Testis (tissue), 3 donors: ENCODE data around the gene CAMTA1. TPM values are rescaled to one million over a fixed set of nuclear protein-coding genes. Genes with fewer than 3 reads are reported as not detected.
A peak's percentile ranks its signal among the peaks of the same experiment; 100 is the strongest.

Experiments used
- DNase-seq: peaks from one replicate; pipeline ENCODE4 v3.0.0-alpha.2; 2019
- H3K27ac ChIP-seq, 2 donors: fragments of 200-600 bp; sonication (generic); one replicate each; pipeline ENCODE4 v1.5.1; 2019
- H3K27me3 ChIP-seq: fragments of 200-600 bp; sonication (generic); one replicate; pipeline ENCODE4 v1.5.1; 2019
- H3K36me3 ChIP-seq: fragments of 200-600 bp; sonication (generic); one replicate; pipeline ENCODE4 v1.5.1; 2017; ENCODE audit warnings: low read depth; ENCODE audit errors: missing control alignments
- H3K4me1 ChIP-seq: fragments of 200-600 bp; sonication (generic); one replicate; pipeline ENCODE4 v1.5.1; 2019
- H3K4me3 ChIP-seq, 2 donors: fragments of 200-600 bp; sonication (generic); one replicate each; pipeline ENCODE4 v1.5.1; 2017 to 2019
- H3K9me3 ChIP-seq: fragments of 200-600 bp; sonication (generic); one replicate; pipeline ENCODE4 v1.5.1; 2017
- CTCF ChIP-seq, 3 experiments: fragments of 450-650 bp in 2 of 3; fragments of 200-600 bp in 1 of 3; sonication (generic) in 1 of 3; IDR thresholded peaks; one replicate each; pipeline ENCODE4 v1.5.1; 2016 to 2019; ENCODE audit warnings: antibody characterized with exemption in 3 of 3, mild to moderate bottlenecking in 2 of 3, moderate library complexity in 1 of 3
- POLR2A ChIP-seq: fragments of 450-650 bp; IDR thresholded peaks from one replicate; pipeline ENCODE4 v1.6.1; 2017; ENCODE audit warnings: antibody characterized with exemption, mild to moderate bottlenecking, moderate library complexity
- WGBS, 2 donors: methylation state at CpG; one replicate each; pipeline ENCODE4 v1.1.5; 2018; 5-methylcytosine and 5-hydroxymethylcytosine counted together
- intact Hi-C: fragments of 100-400 bp; cut with DNase I; formaldehyde crosslinking; loops from one replicate; pipeline ENCODE4 v1.15.1; 2023; ENCODE audit warnings: low total_unique reads
- polyA plus RNA-seq: library from polyadenylated mRNA; stranded (reverse); fragments of 350-450 nt; fragmentation: Illumina TruSeq; extraction: RNeasy Lipid Tissue Mini Kit (QIAGEN cat#74804); gene quantifications from one replicate; pipeline ENCODE4 v1.2.3, GENCODE V29; 2014; ENCODE audit warnings: low read depth, low replicate concordance; ENCODE audit not compliant: insufficient read depth
- total RNA-seq, 2 donors: library from RNA; depleted of rRNA; stranded (reverse); fragments of >200 nt; gene quantifications; one replicate each; pipeline ENCODE4 v1.2.3, GENCODE V29; 2016

Gene CAMTA1
- total and polyA plus RNA-seq, 3 donors from 2014 or later: 116 to 158 (median 119) TPM

GRCh38 chr1:7178741-7179140, 393.5 kb downstream of the CAMTA1 start:
- TF ChIP-seq POLR2A: no peak
- no peak for TF ChIP-seq CTCF (IDR thresholded peaks at IDR 0.05)
- H3K9me3 ChIP-seq: no peaks in the 10 kb centered on the region
- no peak overlapping the region for H3K4me3 ChIP-seq
- DNase-seq: no peak
- no peak overlapping the region for H3K27ac ChIP-seq
- H3K4me1 ChIP-seq: no peaks in the 10 kb centered on the region
- H3K27me3 ChIP-seq: no peaks in the 10 kb centered on the region
- no peaks in the 10 kb centered on the region for H3K36me3 ChIP-seq
- intact Hi-C loops: no loop called here
- 67 to 71% methylated on average over 3 of the region's 3 CpGs for WGBS, 2 donors

- no peak overlapping the region for H3K4me3 ChIP-seq
- no peaks in the 10 kb centered on the region for H3K27me3 ChIP-seq
- DNase-seq: peak; percentile 86
- H3K9me3 ChIP-seq: no peaks in the 10 kb centered on the region
- intact Hi-C loops: no loop called here
- TF ChIP-seq CTCF (IDR thresholded peaks at IDR 0.05): no peak
- H3K36me3 ChIP-seq: no peaks in the 10 kb centered on the region
- WGBS, 2 donors: 22 to 29% methylated on average over 8 of the region's 8 CpGs
- peak overlapping the region in 1 of 2 donors; percentile 34 for H3K27ac ChIP-seq
- peaks cover 9% of the 10 kb centered on the region for H3K4me1 ChIP-seq
Observed at GRCh38 chr1:7185721-7186120, 400.5 kb downstream of the CAMTA1 start.

GRCh38 chr1:7186382-7187111, 401.3 kb downstream of the CAMTA1 start:
- no peaks in the 10 kb centered on the region for H3K9me3 ChIP-seq
- WGBS, 2 donors: 72 to 77% methylated on average over 8 of the region's 8 CpGs
- no peaks in the 10 kb centered on the region for H3K27me3 ChIP-seq
- TF ChIP-seq POLR2A (no peak), CTCF (IDR thresholded peaks at IDR 0.05) (no peak)
- DNase-seq: no peak
- peaks cover 9% of the 10 kb centered on the region for H3K4me1 ChIP-seq
- intact Hi-C loops: no loop called here
- H3K27ac ChIP-seq: no peak overlapping the region
- no peaks in the 10 kb centered on the region for H3K36me3 ChIP-seq
- no peak overlapping the region for H3K4me3 ChIP-seq

- Histone ChIP-seq H3K27me3 (no peaks in the 10 kb centered on the region), H3K9me3 (no peaks in the 10 kb centered on the region), H3K4me1 (peaks cover 9% of the 10 kb centered on the region), H3K36me3 (no peaks in the 10 kb centered on the region), H3K27ac (no peak overlapping the region), H3K4me3 (no peak overlapping the region)
- TF ChIP-seq CTCF (IDR thresholded peaks at IDR 0.05) (no peak), POLR2A (no peak)
- intact Hi-C loops: no loop called here
- no peak for DNase-seq
- 77 to 84% methylated on average over 4 of the region's 4 CpGs for WGBS, 2 donors
Observed at GRCh38 chr1:7187112-7187493, 401.8 kb downstream of the CAMTA1 start.

- H3K27me3 ChIP-seq: no peaks in the 10 kb centered on the region
- WGBS, 2 donors: 96 to 98% methylated on average over 3 of the region's 3 CpGs
- intact Hi-C loops: no loop called here
- H3K4me3 ChIP-seq: no peak overlapping the region
- H3K4me1 ChIP-seq: peaks cover 9% of the 10 kb centered on the region
- H3K27ac ChIP-seq: no peak overlapping the region
- H3K36me3 ChIP-seq: no peaks in the 10 kb centered on the region
- TF ChIP-seq CTCF (IDR thresholded peaks at IDR 0.05) (no peak), POLR2A (no peak)
- no peak for DNase-seq
- H3K9me3 ChIP-seq: no peaks in the 10 kb centered on the region
Observed at GRCh38 chr1:7190261-7190660, 405.0 kb downstream of the CAMTA1 start.
